Common myeloid progenitor, CD34-positive (primary cell): ENCODE results near the gene PANK1.
A peak's percentile ranks its signal among the peaks of the same experiment; 100 is the strongest.

ENCODE experiments used
- CTCF ChIA-PET: fragments of 350-600 bp; sonication (Branson Sonifier 250); formaldehyde crosslinking; loops from one replicate; lab custom pipeline; 2021; ENCODE audit warnings: antibody characterized with exemption; lab: Charles Lee
- POLR2A ChIA-PET: fragments of 350-600 bp; sonication (Branson Sonifier 250); formaldehyde crosslinking; loops from one replicate; lab custom pipeline; 2021; ENCODE audit warnings: antibody characterized with exemption; lab: Charles Lee
- DNase-seq, 3 donors: peaks; one replicate each; pipeline versions ENCODE4 v3.0.0 to v3.0.0-alpha.2; 2013
- H3K27ac ChIP-seq, 2 experiments: 1 replicate in 1 of 2; 2 replicates in 1 of 2; pipeline ENCODE4 v1.7.0; 2013; ENCODE audit warnings: inconsistent platforms in 2 of 2, low read length in 2 of 2, mild to moderate bottlenecking in 2 of 2, low read depth in 1 of 2, moderate library complexity in 1 of 2; ENCODE audit not compliant: severe bottlenecking in 2 of 2, insufficient read depth in 1 of 2, poor library complexity in 1 of 2
- H3K27me3 ChIP-seq, 5 experiments: replicated peaks in 2 of 5; 1 replicate in 3 of 5; 2 replicates in 2 of 5; pipeline versions ENCODE4 v1.6.1 to v1.7.0; 2013; ENCODE audit warnings: low read length in 4 of 5, mild to moderate bottlenecking in 2 of 5, moderate library complexity in 2 of 5, inconsistent platforms in 1 of 5; ENCODE audit not compliant: insufficient read depth in 5 of 5, control insufficient read depth in 4 of 5
- H3K36me3 ChIP-seq, 4 experiments: 1 replicate in 2 of 4; 2 replicates in 2 of 4; pipeline versions ENCODE4 v1.6.1 to v1.7.0; 2013; ENCODE audit warnings: low read length in 3 of 4, control low read depth in 1 of 4, mild to moderate bottlenecking in 1 of 4; ENCODE audit not compliant: control insufficient read depth in 4 of 4, insufficient read depth in 4 of 4
- H3K4me1 ChIP-seq, 4 experiments: 1 replicate in 3 of 4; 2 replicates in 1 of 4; pipeline versions ENCODE4 v1.6.1 to v1.7.1; 2013; ENCODE audit warnings: low read length in 3 of 4, mild to moderate bottlenecking in 3 of 4, control low read depth in 1 of 4, inconsistent platforms in 1 of 4, moderate library complexity in 1 of 4; ENCODE audit not compliant: control insufficient read depth in 4 of 4, insufficient read depth in 4 of 4; ENCODE audit errors: control extremely low read depth in 1 of 4
- H3K4me3 ChIP-seq, 7 experiments: 1 replicate in 4 of 7; 2 replicates in 3 of 7; pipeline versions ENCODE4 v1.5.1 to v1.7.0; 2013; ENCODE audit warnings: mild to moderate bottlenecking in 7 of 7, low read length in 6 of 7, moderate library complexity in 6 of 7, inconsistent platforms in 2 of 7, low read depth in 2 of 7, control low read depth in 1 of 7; ENCODE audit not compliant: insufficient read depth in 4 of 7, control insufficient read depth in 1 of 7; ENCODE audit errors: extremely low read depth in 1 of 7
- H3K9me3 ChIP-seq, 5 experiments: 1 replicate in 4 of 5; 2 replicates in 1 of 5; pipeline versions ENCODE4 v1.6.1 to v1.7.1; 2013; ENCODE audit warnings: low read length in 4 of 5, mild to moderate bottlenecking in 2 of 5, inconsistent platforms in 1 of 5, low read depth in 1 of 5, moderate library complexity in 1 of 5; ENCODE audit not compliant: control insufficient read depth in 4 of 5, insufficient read depth in 2 of 5; ENCODE audit errors: control extremely low read depth in 1 of 5
- WGBS: methylation state at CpG from one replicate; pipeline ENCODE4 v1.1.5; 2013; ENCODE audit not compliant: insufficient coverage; 5-methylcytosine and 5-hydroxymethylcytosine counted together

PANK1 gene

DNA sequence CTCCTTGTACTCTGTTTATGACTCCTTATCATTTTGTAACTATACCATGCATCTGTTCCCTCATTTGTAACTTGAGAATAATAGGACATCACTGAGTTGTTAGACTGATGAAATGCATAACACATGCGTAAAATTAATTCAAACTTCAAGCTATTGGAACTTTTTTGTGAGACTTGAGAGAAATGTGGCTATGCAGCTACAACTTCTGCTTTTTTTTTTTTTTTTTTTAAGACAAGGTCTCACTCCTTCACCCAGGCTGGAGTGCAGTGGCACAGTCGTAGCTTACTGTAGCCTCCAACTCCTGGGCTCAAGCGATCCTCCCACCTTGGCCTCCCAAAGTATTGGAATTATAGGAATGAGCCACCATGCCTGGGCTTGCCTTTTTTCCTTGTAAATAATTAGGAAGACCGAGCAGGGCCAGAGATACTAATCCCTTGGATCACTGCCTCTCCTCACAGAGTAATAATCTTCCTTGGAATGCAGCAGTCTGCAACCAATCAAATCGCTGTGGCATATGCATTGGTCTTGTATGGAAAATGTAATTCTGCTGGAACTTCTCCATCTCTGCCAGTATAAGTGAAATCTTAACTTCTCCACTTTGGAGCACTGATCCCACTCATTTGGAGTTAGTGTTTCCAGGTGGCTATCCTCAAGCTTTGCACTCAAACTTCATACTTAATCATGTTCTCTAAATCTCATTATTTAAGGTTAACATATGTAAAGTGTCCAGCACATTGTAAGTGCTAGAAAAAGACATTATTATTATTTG is 2.0 kb upstream of the PANK1 start:
- CTCF ChIA-PET: interaction anchor here (0.6 to 2.5 kb wide), 5 partner anchors 9 to 148 kb away, joined by 3 to 8 read pairs (median 4); no protein-coding TSS in a partner anchor
- Histone ChIP-seq H3K9me3 (peaks cover 0 to 5% (median 3%) of the 10 kb centered on the region in 5 experiments), H3K27me3 (no peaks in the 10 kb centered on the region), H3K36me3 (no peaks in the 10 kb centered on the region), H3K4me1 (peaks cover 22 to 49% (median 26%) of the 10 kb centered on the region in 4 experiments), H3K27ac (no peak overlapping the region), H3K4me3 (no peak overlapping the region)
- POLR2A ChIA-PET: no interaction called here
- peak in 2 of 3 donors; percentile 41 to 53 for DNase-seq
- 60% methylated on average over 2 of the region's 5 CpGs for WGBS

DNA sequence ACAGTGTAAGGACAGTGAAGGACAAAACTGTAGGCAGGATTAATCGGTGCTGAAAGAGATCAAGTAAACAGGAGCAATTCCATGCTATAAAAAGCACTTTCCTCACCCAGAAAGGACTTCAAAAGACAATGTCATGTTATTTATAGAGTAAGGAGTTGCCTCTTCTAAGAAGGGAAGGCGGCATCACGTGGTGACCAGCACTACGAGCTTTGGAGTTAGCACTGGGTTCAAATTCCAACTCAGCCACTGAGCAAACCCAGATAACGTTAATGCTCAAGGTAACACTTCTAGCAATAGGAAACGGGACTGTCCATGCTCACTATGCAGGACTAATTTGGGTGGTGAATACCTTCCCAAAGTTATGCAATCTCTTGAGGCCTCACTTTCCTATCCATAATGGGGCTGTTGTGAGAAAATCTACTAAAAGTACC is 715 bp upstream of the PANK1 start:
- POLR2A ChIA-PET: no interaction called here
- Histone ChIP-seq H3K4me1 (peaks cover 17 to 43% (median 24%) of the 10 kb centered on the region in 4 experiments), H3K9me3 (peaks cover 0 to 5% (median 3%) of the 10 kb centered on the region in 5 experiments), H3K27ac (peak overlapping the region in 1 of 2 experiments; percentile 55), H3K27me3 (no peaks in the 10 kb centered on the region), H3K4me3 (peak overlapping the region in 6 of 7 experiments; percentile 74 to 88 (median 84)), H3K36me3 (no peaks in the 10 kb centered on the region)
- DNase-seq: no peak
- 61% methylated on average over 5 of the region's 6 CpGs for WGBS
- CTCF ChIA-PET: interaction anchor here (1.1 kb wide), 1 partner anchor 10 kb away, joined by 3 read pairs; no protein-coding TSS in a partner anchor

DNA sequence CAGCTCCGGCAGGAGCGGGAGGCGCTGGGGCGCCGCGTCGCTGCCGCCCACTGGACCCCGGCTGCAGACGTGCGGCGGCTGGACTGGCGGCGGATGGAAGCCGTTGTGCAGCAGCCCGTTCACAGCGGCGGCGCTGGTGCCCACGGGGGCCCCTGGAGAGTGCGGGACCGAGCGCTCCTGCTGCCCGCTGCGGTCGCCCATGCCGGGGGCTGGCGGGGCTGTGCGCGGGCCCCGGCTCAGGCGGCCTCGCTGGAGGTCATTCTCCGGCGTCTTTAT is 413 bp downstream of the PANK1 start:
- CTCF ChIA-PET: interaction anchor here (1.2 to 1.4 kb wide), 2 partner anchors 34 to 227 kb away, joined by 3 read pairs; no protein-coding TSS in a partner anchor
- Histone ChIP-seq H3K4me1 (peaks cover 17 to 43% (median 24%) of the 10 kb centered on the region in 4 experiments), H3K27ac (peak overlapping the region in 1 of 2 experiments; percentile 55), H3K36me3 (no peaks in the 10 kb centered on the region), H3K4me3 (peak overlapping the region; percentile 74 to 88 (median 82)), H3K9me3 (peaks cover 0 to 5% (median 3%) of the 10 kb centered on the region in 5 experiments), H3K27me3 (no peaks in the 10 kb centered on the region)
- POLR2A ChIA-PET: no interaction called here
- DNase-seq: no peak
- 0% methylated on average over 22 of the region's 35 CpGs for WGBS

DNA sequence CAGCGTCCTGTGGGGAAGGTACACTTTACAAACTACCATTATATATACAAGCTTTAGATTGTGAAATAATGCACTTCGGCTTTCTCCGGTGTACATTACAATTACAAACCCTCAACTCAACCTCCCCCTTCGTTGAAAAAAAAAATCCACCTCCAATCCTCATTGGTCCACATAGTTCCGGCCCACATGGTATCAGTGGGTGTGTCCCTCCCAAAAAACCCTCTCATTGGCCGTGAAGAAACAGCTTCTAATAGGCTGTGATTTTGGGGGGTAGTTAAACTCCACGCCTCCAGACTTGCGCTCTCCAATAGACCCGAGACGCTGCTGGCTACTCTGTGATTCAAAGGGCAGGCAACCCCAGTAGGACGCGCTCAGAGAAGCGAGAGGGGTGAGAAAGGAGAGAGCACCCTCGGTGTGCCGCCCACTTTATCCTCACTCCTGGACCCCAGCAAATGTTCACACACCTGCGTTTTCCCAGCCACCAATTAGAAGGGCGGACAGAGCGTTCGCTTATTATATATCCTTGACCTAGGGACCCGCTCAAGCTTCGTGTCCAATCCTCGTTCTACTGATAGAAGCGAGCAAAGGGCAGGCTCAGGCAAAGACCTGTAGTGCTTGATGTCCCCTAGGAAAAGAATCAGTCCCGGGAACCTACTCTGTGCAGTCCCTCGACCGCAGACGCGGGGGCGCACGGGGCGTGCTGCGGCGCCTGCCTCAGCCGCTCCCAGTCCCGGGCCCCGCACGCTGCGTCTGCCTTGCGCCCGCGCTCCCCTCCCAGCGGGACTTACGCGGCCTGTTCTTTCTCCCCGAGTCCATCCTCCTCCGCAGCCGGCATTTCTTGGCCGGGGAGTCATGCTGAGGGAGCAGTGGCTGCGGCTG is 991 bp downstream of the PANK1 start:
- CTCF ChIA-PET: interaction anchor here (0.8 to 2.1 kb wide), 8 partner anchors 10 to 226 kb away, joined by 3 to 9 read pairs (median 3); no protein-coding TSS in a partner anchor
- Histone ChIP-seq H3K27ac (peak overlapping the region in 1 of 2 experiments; percentile 18), H3K4me1 (peaks cover 17 to 43% (median 24%) of the 10 kb centered on the region in 4 experiments), H3K27me3 (no peaks in the 10 kb centered on the region), H3K36me3 (peaks cover 0 to 2% (median under 1%) of the 10 kb centered on the region in 4 experiments), H3K4me3 (peak overlapping the region; percentile 74 to 88 (median 82)), H3K9me3 (peaks cover 0 to 2% (median under 1%) of the 10 kb centered on the region in 5 experiments)
- 0% methylated on average over 24 of the region's 49 CpGs for WGBS
- POLR2A ChIA-PET: interaction anchor here (0.7 kb wide), 1 partner anchor 295 kb away, joined by 4 read pairs; no protein-coding TSS in a partner anchor
- peak; percentile 92 to 96 (median 95) for DNase-seq

DNA sequence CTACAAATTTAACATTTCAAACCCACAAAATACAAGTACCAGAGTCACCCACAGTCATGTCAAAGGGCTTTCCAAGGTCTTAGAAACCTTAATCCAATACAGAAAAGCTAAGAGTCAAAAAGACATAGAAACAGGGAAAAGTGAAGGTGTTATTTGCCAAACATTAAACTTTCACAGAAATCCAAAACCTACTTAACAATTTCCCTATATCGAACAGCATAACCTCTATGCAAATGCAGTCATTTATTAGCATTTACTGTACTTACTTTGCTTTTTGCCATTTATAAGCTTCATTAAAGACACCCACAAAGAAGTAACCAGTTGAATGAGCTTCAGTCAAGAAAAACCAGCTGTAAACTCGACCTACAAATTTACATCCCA is 1.6 kb downstream of the PANK1 start:
- peaks cover 17 to 43% (median 24%) of the 10 kb centered on the region in 4 experiments for H3K4me1 ChIP-seq
- peaks cover 0 to 3% (median 1%) of the 10 kb centered on the region in 4 experiments for H3K36me3 ChIP-seq
- WGBS: 0% methylated on average over 2 of the region's 2 CpGs
- H3K4me3 ChIP-seq: peak overlapping the region in 6 of 7 experiments; percentile 74 to 88 (median 84)
- H3K27me3 ChIP-seq: no peaks in the 10 kb centered on the region
- H3K9me3 ChIP-seq: no peaks in the 10 kb centered on the region
- POLR2A ChIA-PET: no interaction called here
- CTCF ChIA-PET: interaction anchor here (0.8 to 2.1 kb wide), 8 partner anchors 9 to 225 kb away, joined by 3 to 9 read pairs (median 3); no protein-coding TSS in a partner anchor
- H3K27ac ChIP-seq: peak overlapping the region in 1 of 2 experiments; percentile 18
- DNase-seq: no peak

DNA sequence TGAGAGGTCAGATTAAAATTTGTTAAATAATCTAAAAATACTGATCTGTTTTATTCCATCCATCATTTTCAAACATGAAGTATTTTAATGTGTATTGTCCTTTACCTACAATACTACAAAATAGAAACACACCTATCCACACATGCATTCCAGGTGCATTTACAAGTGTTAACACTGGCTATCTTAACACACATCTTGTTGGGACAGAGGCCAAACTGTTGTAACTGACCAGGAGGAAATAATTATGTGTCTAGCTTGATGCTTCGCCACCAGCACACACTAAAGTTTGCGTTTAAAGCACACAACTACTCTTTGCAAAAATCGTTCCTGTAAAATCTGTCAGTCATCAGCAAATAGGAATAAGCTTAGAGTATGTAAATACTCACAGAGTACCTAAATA is 2.8 kb downstream of the PANK1 start:
- WGBS: no CpG with 5 or more reads among the region's 3 CpGs
- POLR2A ChIA-PET: no interaction called here
- H3K27me3 ChIP-seq: no peaks in the 10 kb centered on the region
- CTCF ChIA-PET: interaction anchor here (2.1 kb wide), 1 partner anchor 8 kb away, joined by 9 read pairs; no protein-coding TSS in a partner anchor
- H3K4me3 ChIP-seq: no peak overlapping the region
- H3K4me1 ChIP-seq: peaks cover 17 to 43% (median 24%) of the 10 kb centered on the region in 4 experiments
- H3K9me3 ChIP-seq: no peaks in the 10 kb centered on the region
- H3K36me3 ChIP-seq: peaks cover 0 to 3% (median 1%) of the 10 kb centered on the region in 4 experiments
- DNase-seq: no peak
- H3K27ac ChIP-seq: no peak overlapping the region
